PC-3 (cell line): ENCODE results near the gene SIDT2.

Experiments
- CTCF ChIP-seq: fragments of 300-600 bp; sonication (generic); conservative IDR thresholded peaks from 2 replicates; pipeline ENCODE4 v1.5.1; 2017; ENCODE audit warnings: antibody characterized with exemption, low read depth, mild to moderate bottlenecking, low read length
- EZH2phosphoT487 ChIP-seq: fragments of 300-600 bp; sonication (generic); IDR thresholded peaks from 2 replicates; pipeline ENCODE4 v1.6.1; 2018; ENCODE audit warnings: mild to moderate bottlenecking, antibody characterized with exemption, low read length, borderline replicate concordance

- no peak for TF ChIP-seq CTCF
- TF ChIP-seq EZH2phosphoT487, result no peak
These were observed 21.6 kb downstream of the SIDT2 start for GRCh38 chr11:117199916-117200812.
